Activated CD4-positive, alpha-beta T cell treated with anti-CD3 and anti-CD28 coated beads for 36 hours (primary cell): Measurements from ENCODE around the gene NEK8. TPM values are rescaled to one million over a fixed set of nuclear protein-coding genes. Genes with fewer than 3 reads are reported as not detected.
A peak's percentile ranks its signal among the peaks of the same experiment; 100 is the strongest.

ENCODE experiments used
- ATAC-seq: fragments of 200-7000 bp; cut with Tn5 transposase; one replicate; pipeline ENCODE4 v1.10.0; 2021; ENCODE audit warnings: mild to moderate bottlenecking, moderate library complexity
- CTCF ChIA-PET: fragments of 350-600 bp; sonication (Branson Sonifier 250); formaldehyde crosslinking; loops from one replicate; lab custom pipeline; 2021; ENCODE audit warnings: antibody characterized with exemption; lab: Charles Lee
- POLR2A ChIA-PET: fragments of 350-600 bp; sonication (Branson Sonifier 250); formaldehyde crosslinking; loops from one replicate; lab custom pipeline; 2021; ENCODE audit warnings: antibody characterized with exemption, inconsistent platforms; lab: Charles Lee
- DNase-seq: peaks from one replicate; pipeline ENCODE4 v3.0.0-alpha.2; 2020
- H3K27ac Mint-ChIP-seq: one replicate; pipeline ENCODE4 v1.8.0; 2021; ENCODE audit warnings: mixed read lengths
- H3K27me3 Mint-ChIP-seq: one replicate; pipeline ENCODE4 v1.8.0; 2021; ENCODE audit warnings: mixed read lengths
- H3K36me3 Mint-ChIP-seq: one replicate; pipeline ENCODE4 v1.8.0; 2021; ENCODE audit warnings: low read depth, mixed read lengths
- H3K4me1 Mint-ChIP-seq: one replicate; pipeline ENCODE4 v1.8.0; 2021; ENCODE audit warnings: mixed read lengths
- H3K4me3 Mint-ChIP-seq: one replicate; pipeline ENCODE4 v1.8.0; 2021; ENCODE audit warnings: mild to moderate bottlenecking, moderate library complexity, mixed read lengths
- H3K9me3 Mint-ChIP-seq: one replicate; pipeline ENCODE4 v1.8.0; 2021; ENCODE audit warnings: low read depth, mixed read lengths
- intact Hi-C, 2 experiments: fragments of 100-400 bp; cut with DNase I in 1 of 2; cut with micrococcal nuclease in 1 of 2; formaldehyde crosslinking; loops; one replicate each; pipeline versions ENCODE4 v1.14.2 to v1.15.1; 2022 to 2024; cut with DNase I, micrococcal nuclease
- total RNA-seq, 2 experiments: library from RNA; stranded (reverse); gene quantifications; one replicate each; pipeline ENCODE4 v1.2.3, GENCODE V29; 2021

NEK8 gene
- total RNA-seq, 2 experiments from 2014 or later, result 3.8 to 4.0 TPM

DNA sequence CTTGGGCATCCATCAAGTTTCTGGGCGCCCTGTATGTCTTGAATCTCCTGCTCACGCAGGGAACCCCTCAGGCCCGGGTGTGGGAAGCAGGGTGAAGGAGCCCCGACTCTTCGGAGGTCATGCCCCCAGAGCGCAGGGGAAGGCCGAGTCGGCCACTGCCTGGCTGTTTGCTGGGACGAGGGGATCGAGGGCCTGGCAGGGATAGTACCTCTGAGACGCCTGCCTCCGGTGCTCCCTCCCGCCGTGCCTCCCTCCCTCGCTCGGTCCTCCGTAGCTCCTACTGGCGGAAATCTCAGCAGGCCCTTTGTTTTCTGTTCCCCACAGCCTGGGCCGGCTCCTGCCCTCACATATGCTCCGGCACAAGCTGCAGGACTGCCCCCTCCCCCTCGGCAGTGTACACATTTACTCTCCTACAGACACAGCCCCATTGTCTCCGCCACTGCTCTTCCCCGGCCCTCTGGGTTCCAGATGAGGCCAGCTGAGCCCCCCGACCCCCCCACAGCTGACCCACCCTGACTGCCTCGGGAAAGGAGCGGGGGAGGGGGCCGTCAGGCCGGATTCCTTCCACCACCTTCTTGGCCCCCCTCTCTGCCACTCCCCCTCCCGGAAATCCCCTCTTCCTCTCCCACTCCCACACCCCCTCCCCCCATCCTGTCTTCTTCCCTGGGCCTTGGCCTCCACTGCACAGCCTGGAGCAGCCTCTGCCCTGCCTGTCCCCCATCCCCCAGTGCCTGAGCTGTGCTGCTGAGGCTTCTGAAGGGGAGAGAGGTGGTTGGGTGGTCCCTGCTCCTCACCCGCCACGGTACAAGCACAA lies 16.6 kb downstream of the NEK8 start:
- Mint-ChIP-seq H3K27ac (peak overlapping the region; percentile 92), H3K27me3 (no peaks in the 10 kb centered on the region), H3K36me3 (peaks cover 38% of the 10 kb centered on the region), H3K9me3 (no peaks in the 10 kb centered on the region), H3K4me1 (peaks cover 44% of the 10 kb centered on the region), H3K4me3 (peak overlapping the region; percentile 87)
- POLR2A ChIA-PET, result interaction anchor here (0.8 to 9.6 kb wide), 3 partner anchors 19 to 208 kb away, joined by 3 to 111 read pairs (median 4); partner anchors contain the start of genes NEK8, RPL23A and TLCD1
- CTCF ChIA-PET, result interaction anchor here (0.6 to 11.0 kb wide), 8 partner anchors 11 to 872 kb away, joined by 3 to 294 read pairs (median 4); partner anchors contain the start of genes NEK8, PROCA1 and TLCD1
- intact Hi-C loops, result loop anchor here (1.0 to 5.0 kb wide), 4 partner anchors 17 to 822 kb away; partner anchors contain the start of genes PHF12 (in 2 of the 2), ABHD15 (in 1 of the 2), NEK8 (in 1 of the 2) and TP53I13 (in 1 of the 2)
- ATAC-seq (peak; percentile 5), DNase-seq (peak; percentile 61)

DNA sequence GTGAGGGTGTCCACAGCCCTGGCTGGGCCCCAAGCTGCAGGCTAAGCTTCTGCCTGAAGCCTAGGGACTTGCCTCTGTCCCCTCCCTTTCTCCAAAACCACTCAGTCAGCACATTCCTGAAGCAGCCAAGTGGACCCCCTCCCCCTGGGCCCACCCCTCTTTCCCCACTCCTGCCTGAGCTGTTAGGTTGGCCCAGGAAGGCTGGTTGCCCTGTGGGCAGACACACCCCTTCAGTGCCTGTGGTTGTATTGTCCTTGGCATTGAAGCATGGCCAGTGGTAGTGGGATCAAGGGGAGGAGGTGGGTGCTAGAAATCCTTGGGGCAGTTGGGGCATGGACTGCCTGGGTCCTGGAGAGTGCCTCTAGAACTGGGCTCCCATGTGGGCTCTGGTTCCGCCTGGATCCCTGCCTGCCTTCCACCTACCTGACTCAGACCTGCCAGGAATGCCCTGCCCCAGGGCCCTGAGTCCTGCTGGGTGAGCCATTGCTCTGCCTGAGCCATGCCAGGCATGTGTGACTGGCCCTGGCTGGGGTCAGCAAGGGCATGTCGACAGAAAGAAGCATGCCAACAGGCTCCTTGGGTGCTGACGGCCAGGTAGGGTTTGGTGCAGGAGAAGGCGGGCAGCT lies 17.3 kb downstream of the NEK8 start:
- peak overlapping the region; percentile 67 for H3K27ac Mint-ChIP-seq
- H3K27me3 Mint-ChIP-seq, result no peaks in the 10 kb centered on the region
- POLR2A ChIA-PET, result interaction anchor here (9.6 kb wide), 1 partner anchor 19 kb away, joined by 111 read pairs; the partner anchor contains the start of genes NEK8 and TLCD1
- DNase-seq (no peak), ATAC-seq (no peak)
- intact Hi-C loops, result no loop called here
- H3K9me3 Mint-ChIP-seq, result no peaks in the 10 kb centered on the region
- H3K36me3 Mint-ChIP-seq, result peaks cover 45% of the 10 kb centered on the region
- peaks cover 51% of the 10 kb centered on the region for H3K4me1 Mint-ChIP-seq
- CTCF ChIA-PET, result interaction anchor here (0.8 to 11.0 kb wide), 4 partner anchors 17 to 62 kb away, joined by 3 to 294 read pairs (median 4); partner anchors contain the start of genes NEK8, PROCA1 and TLCD1
- H3K4me3 Mint-ChIP-seq, result peak overlapping the region; percentile 87

DNA sequence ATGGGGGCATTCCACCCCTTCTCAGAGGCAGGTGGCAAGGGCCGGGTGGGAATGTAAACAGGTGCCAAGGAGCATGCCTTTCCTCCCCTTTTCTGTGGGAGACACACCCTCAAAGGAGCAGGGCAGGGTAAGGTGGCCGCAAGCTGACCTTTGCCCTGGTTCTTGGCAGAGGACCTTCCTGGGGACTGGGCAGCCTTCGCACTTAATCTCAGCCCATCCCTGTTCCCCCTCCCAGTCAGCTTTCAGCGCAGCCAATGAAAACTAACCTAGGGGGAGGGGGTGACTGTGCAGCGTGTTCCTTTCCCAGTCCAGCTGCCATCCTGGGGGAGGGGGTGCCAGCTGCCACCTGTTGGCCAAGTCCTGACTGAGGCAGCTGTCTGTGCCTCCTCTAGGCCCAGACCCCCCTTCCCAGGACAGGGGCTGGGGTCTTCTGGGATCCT lies 18.0 kb downstream of the NEK8 start:
- Mint-ChIP-seq H3K27ac (peak overlapping the region; percentile 67), H3K27me3 (no peaks in the 10 kb centered on the region), H3K9me3 (no peaks in the 10 kb centered on the region), H3K4me1 (peaks cover 47% of the 10 kb centered on the region), H3K36me3 (peaks cover 51% of the 10 kb centered on the region), H3K4me3 (peak overlapping the region; percentile 87)
- POLR2A ChIA-PET, result interaction anchor here (0.5 to 9.6 kb wide), 3 partner anchors 20 to 144 kb away, joined by 3 to 111 read pairs (median 4); partner anchors contain the start of genes NEK8 and TLCD1
- intact Hi-C loops, result no loop called here
- no peak for DNase-seq
- CTCF ChIA-PET, result interaction anchor here (0.5 to 11.0 kb wide), 6 partner anchors 17 to 156 kb away, joined by 3 to 294 read pairs (median 3); partner anchors contain the start of genes DHRS13, NEK8 and TLCD1
- ATAC-seq, result no peak

DNA sequence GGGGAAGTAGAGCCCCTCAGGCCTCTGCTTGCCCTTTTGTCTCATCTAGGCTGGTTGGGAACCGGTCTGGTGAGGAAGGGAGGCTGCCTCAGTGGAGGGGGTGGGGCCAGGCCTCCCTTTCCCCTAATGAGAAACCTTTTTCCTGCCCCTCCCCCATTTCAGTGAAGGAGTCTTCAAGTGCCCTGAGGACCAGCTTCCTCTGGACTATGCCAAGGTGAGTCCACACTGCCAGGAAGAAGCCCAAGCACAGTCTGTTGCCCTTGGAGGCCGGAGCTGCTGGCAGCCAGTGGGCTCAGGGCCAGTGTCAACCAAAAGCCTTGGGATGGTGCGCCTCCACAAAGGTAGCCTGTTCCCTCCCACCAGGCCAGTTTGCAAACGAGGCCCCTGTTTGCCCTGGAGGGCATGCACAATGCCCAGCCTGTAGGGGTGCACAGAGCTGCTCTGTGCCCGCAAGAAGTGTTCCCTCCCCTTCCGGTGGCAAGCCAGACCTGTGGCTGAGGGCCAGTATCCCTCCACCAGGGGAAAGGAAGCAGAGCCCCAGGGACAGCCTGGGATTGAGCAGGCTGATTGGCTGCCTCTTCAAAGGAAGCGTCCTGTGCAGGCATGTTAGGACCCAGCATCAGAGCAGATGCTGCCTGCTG lies 18.6 kb downstream of the NEK8 start:
- Mint-ChIP-seq H3K27me3 (no peaks in the 10 kb centered on the region), H3K27ac (peak overlapping the region; percentile 37), H3K4me1 (peaks cover 45% of the 10 kb centered on the region), H3K36me3 (peaks cover 53% of the 10 kb centered on the region), H3K4me3 (no peak overlapping the region), H3K9me3 (no peaks in the 10 kb centered on the region)
- intact Hi-C loops, result no loop called here
- CTCF ChIA-PET, result interaction anchor here (0.5 to 11.0 kb wide), 6 partner anchors 16 to 155 kb away, joined by 3 to 294 read pairs (median 3); partner anchors contain the start of genes DHRS13, NEK8 and TLCD1
- ATAC-seq, result no peak
- DNase-seq, result no peak
- POLR2A ChIA-PET, result interaction anchor here (0.7 to 9.6 kb wide), 2 partner anchors 21 to 26 kb away, joined by 3 to 111 read pairs; partner anchors contain the start of genes NEK8 and TLCD1

DNA sequence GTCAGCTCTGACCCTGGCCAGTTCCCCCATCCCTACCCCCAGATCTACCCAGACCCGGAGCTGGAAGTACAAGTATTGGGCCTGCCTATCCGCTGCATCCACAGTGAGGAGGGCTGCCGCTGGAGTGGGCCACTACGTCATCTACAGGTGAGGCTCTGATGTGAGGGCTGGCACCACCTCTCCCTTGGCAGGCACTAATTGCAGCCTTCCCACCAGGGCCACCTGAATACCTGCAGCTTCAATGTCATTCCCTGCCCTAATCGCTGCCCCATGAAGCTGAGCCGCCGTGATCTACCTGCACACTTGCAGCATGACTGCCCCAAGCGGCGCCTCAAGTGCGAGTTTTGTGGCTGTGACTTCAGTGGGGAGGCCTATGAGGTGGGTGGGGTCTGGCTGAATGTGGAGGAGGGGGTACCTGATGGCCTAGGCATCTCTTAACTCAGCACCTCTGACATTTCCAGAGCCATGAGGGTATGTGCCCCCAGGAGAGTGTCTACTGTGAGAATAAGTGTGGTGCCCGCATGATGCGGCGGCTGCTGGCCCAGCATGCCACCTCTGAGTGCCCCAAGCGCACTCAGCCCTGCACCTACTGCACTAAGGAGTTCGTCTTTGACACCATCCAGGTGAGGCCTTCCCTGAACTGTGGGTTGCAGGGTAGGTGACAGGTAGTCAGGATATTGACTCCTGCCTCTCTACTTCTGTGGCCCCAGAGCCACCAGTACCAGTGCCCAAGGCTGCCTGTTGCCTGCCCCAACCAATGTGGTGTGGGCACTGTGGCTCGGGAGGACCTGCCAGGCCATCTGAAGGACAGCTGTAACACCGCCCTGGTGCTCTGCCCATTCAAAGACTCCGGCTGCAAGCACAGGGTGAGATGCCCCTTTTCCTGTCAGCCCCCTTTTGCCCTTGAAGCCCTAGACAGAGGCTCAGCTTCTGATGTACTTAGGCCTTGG lies 19.5 kb downstream of the NEK8 start:
- H3K4me1 Mint-ChIP-seq, result peaks cover 43% of the 10 kb centered on the region
- no peaks in the 10 kb centered on the region for H3K27me3 Mint-ChIP-seq
- ATAC-seq (no peak), DNase-seq (no peak)
- peaks cover 57% of the 10 kb centered on the region for H3K36me3 Mint-ChIP-seq
- H3K4me3 Mint-ChIP-seq, result no peak overlapping the region
- POLR2A ChIA-PET, result interaction anchor here (9.6 kb wide), 1 partner anchor 21 kb away, joined by 111 read pairs; the partner anchor contains the start of genes NEK8 and TLCD1
- intact Hi-C loops, result no loop called here
- CTCF ChIA-PET, result interaction anchor here (0.6 to 11.0 kb wide), 5 partner anchors 13 to 104 kb away, joined by 3 to 294 read pairs (median 4); partner anchors contain the start of genes NEK8 and TLCD1
- H3K27ac Mint-ChIP-seq, result peak overlapping the region; percentile 37
- no peaks in the 10 kb centered on the region for H3K9me3 Mint-ChIP-seq

DNA sequence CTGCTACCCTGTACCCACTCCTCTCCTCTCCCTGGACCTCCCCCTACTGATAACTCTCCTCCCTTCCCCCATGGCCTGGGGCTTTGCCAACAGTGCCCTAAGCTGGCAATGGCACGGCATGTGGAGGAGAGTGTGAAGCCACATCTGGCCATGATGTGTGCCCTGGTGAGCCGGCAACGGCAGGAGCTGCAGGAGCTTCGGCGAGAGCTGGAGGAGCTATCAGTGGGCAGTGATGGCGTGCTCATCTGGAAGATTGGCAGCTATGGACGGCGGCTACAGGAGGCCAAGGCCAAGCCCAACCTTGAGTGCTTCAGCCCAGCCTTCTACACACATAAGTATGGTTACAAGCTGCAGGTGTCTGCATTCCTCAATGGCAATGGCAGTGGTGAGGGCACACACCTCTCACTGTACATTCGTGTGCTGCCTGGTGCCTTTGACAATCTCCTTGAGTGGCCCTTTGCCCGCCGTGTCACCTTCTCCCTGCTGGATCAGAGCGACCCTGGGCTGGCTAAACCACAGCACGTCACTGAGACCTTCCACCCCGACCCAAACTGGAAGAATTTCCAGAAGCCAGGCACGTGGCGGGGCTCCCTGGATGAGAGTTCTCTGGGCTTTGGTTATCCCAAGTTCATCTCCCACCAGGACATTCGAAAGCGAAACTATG lies 20.4 kb downstream of the NEK8 start:
- H3K36me3 Mint-ChIP-seq, result peaks cover 57% of the 10 kb centered on the region
- DNase-seq, result no peak
- intact Hi-C loops, result no loop called here
- ATAC-seq, result no peak
- ChIA-PET CTCF (interaction anchor here (0.6 to 11.0 kb wide), 10 partner anchors 14 to 216 kb away, joined by 3 to 294 read pairs (median 5); partner anchors contain the start of genes FAM222B, NEK8, RPL23A and TLCD1), POLR2A (interaction anchor here (9.6 kb wide), 1 partner anchor 22 kb away, joined by 111 read pairs; the partner anchor contains the start of genes NEK8 and TLCD1)
- H3K4me1 Mint-ChIP-seq, result peaks cover 43% of the 10 kb centered on the region
- H3K27ac Mint-ChIP-seq, result peak overlapping the region; percentile 43
- H3K27me3 Mint-ChIP-seq, result no peaks in the 10 kb centered on the region
- H3K9me3 Mint-ChIP-seq, result no peaks in the 10 kb centered on the region
- no peak overlapping the region for H3K4me3 Mint-ChIP-seq

DNA sequence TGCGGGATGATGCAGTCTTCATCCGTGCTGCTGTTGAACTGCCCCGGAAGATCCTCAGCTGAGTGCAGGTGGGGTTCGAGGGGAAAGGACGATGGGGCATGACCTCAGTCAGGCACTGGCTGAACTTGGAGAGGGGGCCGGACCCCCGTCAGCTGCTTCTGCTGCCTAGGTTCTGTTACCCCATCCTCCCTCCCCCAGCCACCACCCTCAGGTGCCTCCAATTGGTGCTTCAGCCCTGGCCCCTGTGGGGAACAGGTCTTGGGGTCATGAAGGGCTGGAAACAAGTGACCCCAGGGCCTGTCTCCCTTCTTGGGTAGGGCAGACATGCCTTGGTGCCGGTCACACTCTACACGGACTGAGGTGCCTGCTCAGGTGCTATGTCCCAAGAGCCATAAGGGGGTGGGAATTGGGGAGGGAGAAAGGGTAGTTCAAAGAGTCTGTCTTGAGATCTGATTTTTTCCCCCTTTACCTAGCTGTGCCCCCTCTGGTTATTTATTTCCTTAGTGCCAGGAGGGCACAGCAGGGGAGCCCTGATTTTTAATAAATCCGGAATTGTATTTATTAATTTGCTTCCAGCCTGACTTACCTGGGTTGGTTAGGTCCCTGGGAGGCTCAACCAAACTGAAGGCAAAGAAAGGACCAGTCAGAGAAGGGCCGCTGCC lies 21.1 kb downstream of the NEK8 start:
- Mint-ChIP-seq H3K4me3 (no peak overlapping the region), H3K4me1 (peaks cover 43% of the 10 kb centered on the region), H3K9me3 (no peaks in the 10 kb centered on the region), H3K36me3 (peaks cover 55% of the 10 kb centered on the region), H3K27me3 (no peaks in the 10 kb centered on the region), H3K27ac (peak overlapping the region; percentile 60)
- ChIA-PET CTCF (interaction anchor here (0.5 to 11.0 kb wide), 28 partner anchors 9 to 1325 kb away, joined by 3 to 294 read pairs (median 4); partner anchors contain the start of genes FAM222B, NEK8, PHF12 and RPL23A), POLR2A (interaction anchor here (0.6 to 9.6 kb wide), 3 partner anchors 14 to 23 kb away, joined by 3 to 111 read pairs (median 3); partner anchors contain the start of genes NEK8 and TLCD1)
- intact Hi-C loops, result loop anchor here (1.0 to 5.0 kb wide), 2 partner anchors 22 to 93 kb away; partner anchors contain the start of gene FAM222B (in 1 of the 2)
- no peak for DNase-seq
- ATAC-seq, result peak; percentile 3

DNA sequence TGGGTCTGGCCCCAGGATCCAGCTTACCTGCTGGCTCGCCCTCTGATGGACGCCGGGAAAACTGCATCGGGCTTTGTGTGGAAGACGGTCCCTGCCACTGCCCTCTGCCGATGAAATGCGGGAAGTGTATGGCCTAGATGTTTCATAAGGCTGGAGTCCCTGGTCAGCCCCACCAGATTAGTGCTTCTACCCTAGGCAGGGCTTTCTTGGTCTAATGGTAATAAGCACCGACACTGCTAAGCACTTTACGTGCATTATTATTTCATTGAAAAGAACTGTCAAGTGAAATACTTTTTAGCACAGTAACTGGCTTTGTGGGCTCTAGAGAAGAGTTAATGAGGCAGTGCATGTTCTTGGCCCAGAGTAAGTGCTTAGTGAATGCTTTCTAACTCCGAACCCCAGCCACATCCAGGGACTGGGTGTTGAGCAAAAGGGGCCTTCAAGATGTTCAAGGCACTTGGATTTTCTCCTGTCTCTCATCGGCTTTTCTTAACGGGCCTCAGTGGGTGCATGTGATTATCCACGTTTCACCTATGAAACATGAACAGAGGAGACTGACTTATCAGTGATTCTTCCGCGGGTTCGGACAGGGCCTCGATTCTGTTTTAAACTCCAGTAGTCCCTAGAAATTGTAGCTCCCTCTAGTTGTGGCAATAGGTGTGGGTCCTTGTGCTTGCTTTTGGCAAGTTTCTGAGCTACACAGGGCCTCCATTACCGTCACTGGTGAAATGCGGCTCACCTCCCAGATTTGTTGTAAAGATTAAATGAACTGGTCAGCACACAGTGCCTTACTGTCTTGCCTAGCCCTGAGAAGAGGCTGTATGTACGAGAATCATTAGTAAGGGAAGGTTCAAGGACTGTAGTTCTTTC lies 21.8 kb downstream of the NEK8 start:
- ChIA-PET CTCF (interaction anchor here (0.5 to 11.0 kb wide), 28 partner anchors 10 to 1324 kb away, joined by 3 to 294 read pairs (median 3); partner anchors contain the start of genes FAM222B, NEK8, PHF12 and RPL23A), POLR2A (interaction anchor here (0.6 to 9.6 kb wide), 3 partner anchors 13 to 24 kb away, joined by 3 to 111 read pairs (median 3); partner anchors contain the start of genes NEK8 and TLCD1)
- Mint-ChIP-seq H3K27ac (peak overlapping the region; percentile 60), H3K9me3 (no peaks in the 10 kb centered on the region), H3K4me3 (no peak overlapping the region), H3K27me3 (no peaks in the 10 kb centered on the region), H3K4me1 (peaks cover 43% of the 10 kb centered on the region), H3K36me3 (peaks cover 47% of the 10 kb centered on the region)
- DNase-seq, result peak; percentile 96
- intact Hi-C loops, result loop anchor here (1.0 to 5.0 kb wide), 2 partner anchors 23 to 92 kb away; partner anchors contain the start of gene FAM222B (in 1 of the 2)
- peak; percentile 87 for ATAC-seq
